AG04449 (cell line): Measurements from ENCODE around the gene AKIRIN2.
A peak's percentile ranks its signal among the peaks of the same experiment; 100 is the strongest.

ENCODE experiments used
- CTCF ChIA-PET: fragments of 350-600 bp; formaldehyde crosslinking; extraction: SDS; loops from one replicate; lab custom pipeline; 2021; ENCODE audit warnings: antibody characterized with exemption; lab: Yijun Ruan, JAX
- POLR2A ChIA-PET: fragments of 400-600, 350-600 bp; formaldehyde crosslinking; extraction: SDS; loops from one replicate; lab custom pipeline; 2020; ENCODE audit warnings: antibody characterized with exemption, inconsistent platforms; lab: Yijun Ruan, JAX
- DNase-seq: peaks from one replicate; pipeline ENCODE4 v3.0.0-alpha.2; 2010; ENCODE audit warnings: low read depth, low spot score
- H3K4me3 ChIP-seq: 2 replicates; pipeline ENCODE4 v1.5.1; 2011; ENCODE audit warnings: low read depth, mild to moderate bottlenecking, control low read depth, low read length
- TF ChIP-seq, protein P1 (sequence below): IDR thresholded peaks from one replicate; pipeline ENCODE4 v1.5.1; 2011; ENCODE audit warnings: mild to moderate bottlenecking, moderate library complexity, low read length, control low read depth, inconsistent platforms; ENCODE audit not compliant: insufficient read depth; ENCODE audit errors: missing control alignments

AKIRIN2 gene

DNA sequence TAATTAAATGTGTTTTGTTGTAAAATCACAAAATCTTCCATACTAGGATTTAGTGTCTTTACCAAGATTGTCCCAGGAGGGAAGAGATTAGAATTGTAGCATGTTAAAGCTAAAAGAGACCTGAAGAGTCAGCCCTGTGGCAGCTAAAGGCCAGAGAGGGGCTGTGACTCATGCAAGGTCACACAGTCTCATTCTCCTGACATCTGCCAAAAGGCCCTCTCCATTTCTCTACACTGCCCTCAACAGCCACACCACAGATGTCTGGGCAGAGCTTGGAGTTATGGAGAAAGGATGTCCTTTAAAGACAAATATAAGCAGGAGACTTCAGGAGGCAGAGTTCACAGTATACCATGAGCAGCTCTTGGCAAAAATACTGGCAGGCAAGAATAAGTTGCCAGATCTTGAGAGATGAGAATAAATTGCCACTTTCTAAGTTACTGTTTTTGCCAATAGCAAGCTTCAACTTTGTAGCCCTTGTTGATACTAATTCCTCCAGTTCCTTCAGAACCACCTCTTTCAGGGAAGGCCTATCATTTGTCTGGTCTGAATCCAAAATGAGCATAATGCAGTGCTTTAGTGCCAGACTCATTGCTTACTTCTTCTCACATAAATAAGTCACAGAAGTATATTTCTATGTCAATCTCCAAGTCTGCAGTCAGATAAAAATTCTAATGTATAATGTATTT is 41.7 kb downstream of the AKIRIN2 start:
- TF ChIP-seq, protein P1, sequence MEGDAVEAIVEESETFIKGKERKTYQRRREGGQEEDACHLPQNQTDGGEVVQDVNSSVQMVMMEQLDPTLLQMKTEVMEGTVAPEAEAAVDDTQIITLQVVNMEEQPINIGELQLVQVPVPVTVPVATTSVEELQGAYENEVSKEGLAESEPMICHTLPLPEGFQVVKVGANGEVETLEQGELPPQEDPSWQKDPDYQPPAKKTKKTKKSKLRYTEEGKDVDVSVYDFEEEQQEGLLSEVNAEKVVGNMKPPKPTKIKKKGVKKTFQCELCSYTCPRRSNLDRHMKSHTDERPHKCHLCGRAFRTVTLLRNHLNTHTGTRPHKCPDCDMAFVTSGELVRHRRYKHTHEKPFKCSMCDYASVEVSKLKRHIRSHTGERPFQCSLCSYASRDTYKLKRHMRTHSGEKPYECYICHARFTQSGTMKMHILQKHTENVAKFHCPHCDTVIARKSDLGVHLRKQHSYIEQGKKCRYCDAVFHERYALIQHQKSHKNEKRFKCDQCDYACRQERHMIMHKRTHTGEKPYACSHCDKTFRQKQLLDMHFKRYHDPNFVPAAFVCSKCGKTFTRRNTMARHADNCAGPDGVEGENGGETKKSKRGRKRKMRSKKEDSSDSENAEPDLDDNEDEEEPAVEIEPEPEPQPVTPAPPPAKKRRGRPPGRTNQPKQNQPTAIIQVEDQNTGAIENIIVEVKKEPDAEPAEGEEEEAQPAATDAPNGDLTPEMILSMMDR: no peak
- CTCF ChIA-PET: interaction anchor here (0.9 kb wide), 1 partner anchor 13 kb away, joined by 3 read pairs; no protein-coding TSS in a partner anchor
- peak; percentile 12 for DNase-seq
- no peak overlapping the region for H3K4me3 ChIP-seq
- POLR2A ChIA-PET: interaction anchor here (0.7 kb wide), 1 partner anchor 37 kb away, joined by 6 read pairs; no protein-coding TSS in a partner anchor

DNA sequence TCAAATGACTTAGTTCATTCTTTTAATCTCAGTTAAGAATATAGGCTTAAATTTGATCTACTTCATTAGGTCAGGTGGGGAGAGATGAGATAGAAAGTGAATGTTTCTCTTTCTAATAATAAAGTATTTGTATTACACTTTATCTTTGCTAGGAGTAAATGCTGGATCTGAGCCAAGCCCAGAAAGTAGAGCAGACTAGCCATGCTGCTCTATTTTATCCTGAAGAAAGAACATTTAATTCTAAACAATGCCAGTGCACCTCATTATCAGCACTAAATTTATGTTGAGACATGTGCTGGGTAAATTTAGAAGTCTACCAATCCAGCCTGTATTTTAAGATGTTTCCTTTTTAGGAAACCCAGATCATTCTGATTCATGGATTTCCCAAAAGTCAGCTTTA is 43.5 kb downstream of the AKIRIN2 start:
- H3K4me3 ChIP-seq: no peak overlapping the region
- no peak for DNase-seq
- TF ChIP-seq, protein P1: no peak
- CTCF ChIA-PET: interaction anchor here (0.6 kb wide), 1 partner anchor 169 kb away, joined by 3 read pairs; no protein-coding TSS in a partner anchor
- POLR2A ChIA-PET: no interaction called here

DNA sequence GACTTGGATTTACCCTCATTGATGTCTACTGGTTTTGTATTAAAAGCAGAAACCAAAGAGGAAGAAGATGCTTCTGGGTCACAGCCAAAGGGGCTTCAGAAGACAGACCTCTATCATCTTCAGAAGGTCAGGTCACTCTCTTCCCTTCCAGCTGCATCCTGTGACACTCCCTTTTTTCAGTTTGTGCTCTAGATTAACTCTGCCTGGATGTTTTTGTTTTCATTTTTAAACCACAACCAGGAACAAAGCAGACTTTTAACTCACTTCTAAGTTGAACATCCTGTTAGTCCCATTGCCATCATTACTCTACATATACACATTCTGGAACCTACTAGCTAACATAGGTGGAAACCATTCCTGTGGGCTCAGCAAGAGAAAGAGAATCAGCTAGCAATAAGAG is 45.2 kb downstream of the AKIRIN2 start:
- CTCF ChIA-PET: interaction anchor here (0.9 to 1.0 kb wide), 2 partner anchors 9 to 24 kb away, joined by 3 read pairs; no protein-coding TSS in a partner anchor
- TF ChIP-seq, protein P1: no peak
- POLR2A ChIA-PET: no interaction called here
- H3K4me3 ChIP-seq: no peak overlapping the region
- DNase-seq: no peak

- no peak for DNase-seq
- TF ChIP-seq, protein P1: no peak
- ChIA-PET POLR2A (no interaction called here), CTCF (no interaction called here)
- no peak overlapping the region for H3K4me3 ChIP-seq
These were observed 46.2 kb downstream of the AKIRIN2 start for GRCh38 chr6:87655824-87656223.

- no peak for DNase-seq
- TF ChIP-seq, protein P1: no peak
- no peak overlapping the region for H3K4me3 ChIP-seq
- CTCF ChIA-PET: no interaction called here
- POLR2A ChIA-PET: interaction anchor here (0.6 kb wide), 2 partner anchors 21 to 190 kb away, joined by 3 to 4 read pairs; no protein-coding TSS in a partner anchor
These were observed 47.1 kb downstream of the AKIRIN2 start for GRCh38 chr6:87654875-87655454.

GRCh38 chr6:87654122-87654521 is 47.9 kb downstream of the AKIRIN2 start:
- no peak overlapping the region for H3K4me3 ChIP-seq
- ChIA-PET POLR2A (interaction anchor here (0.6 kb wide), 1 partner anchor 20 kb away, joined by 3 read pairs; no protein-coding TSS in a partner anchor), CTCF (no interaction called here)
- DNase-seq: no peak
- TF ChIP-seq, protein P1: no peak
